Keratinocyte (primary cell): ENCODE data around the gene NCKAP5.

Source experiments
- CTCF ChIP-seq, 3 experiments: IDR thresholded peaks in 1 of 3; conservative IDR thresholded peaks in 1 of 3; optimal IDR thresholded peaks in 1 of 3; 2 replicates in 2 of 3; 3 replicates in 1 of 3; pipeline versions ENCODE3 to v1.5.1; 2011; ENCODE audit warnings: low read length in 3 of 3, mild to moderate bottlenecking in 3 of 3, moderate library complexity in 2 of 3, control low read depth in 1 of 3, inconsistent platforms in 1 of 3; ENCODE audit not compliant: insufficient read depth in 2 of 3; ENCODE audit errors: extremely low read depth in 1 of 3
- EZH2 ChIP-seq: IDR thresholded peaks from one replicate; pipeline ENCODE4 v1.6.1; 2012; ENCODE audit warnings: inconsistent platforms, mild to moderate bottlenecking, low read length, moderate library complexity

GRCh38 chr2:132636346-132636745 lies 931.9 kb downstream of the NCKAP5 start:
- TF ChIP-seq CTCF (optimal IDR thresholded peaks at IDR 0.05 in 1 of 3, IDR thresholded peaks at IDR 0.05 in 1 of 3, conservative IDR thresholded peaks at IDR 0.05 in 1 of 3; ENCODE audit: extremely low read depth in 1 of 3, insufficient read depth in 2 of 3, low read length in 3 of 3) (no peak), EZH2 (no peak)
